Activated naive CD8-positive, alpha-beta T cell treated with anti-CD3 and anti-CD28 coated beads, Interleukin-2, amount 50 U/mL, for 16 hours (primary cell): ENCODE measurements around the gene CDK12.

Experiments used
- DNase-seq: peaks from one replicate; pipeline ENCODE4 v3.0.0-alpha.2; 2020; ENCODE audit warnings: low read depth, low spot score

The CDK12 gene

DNA sequence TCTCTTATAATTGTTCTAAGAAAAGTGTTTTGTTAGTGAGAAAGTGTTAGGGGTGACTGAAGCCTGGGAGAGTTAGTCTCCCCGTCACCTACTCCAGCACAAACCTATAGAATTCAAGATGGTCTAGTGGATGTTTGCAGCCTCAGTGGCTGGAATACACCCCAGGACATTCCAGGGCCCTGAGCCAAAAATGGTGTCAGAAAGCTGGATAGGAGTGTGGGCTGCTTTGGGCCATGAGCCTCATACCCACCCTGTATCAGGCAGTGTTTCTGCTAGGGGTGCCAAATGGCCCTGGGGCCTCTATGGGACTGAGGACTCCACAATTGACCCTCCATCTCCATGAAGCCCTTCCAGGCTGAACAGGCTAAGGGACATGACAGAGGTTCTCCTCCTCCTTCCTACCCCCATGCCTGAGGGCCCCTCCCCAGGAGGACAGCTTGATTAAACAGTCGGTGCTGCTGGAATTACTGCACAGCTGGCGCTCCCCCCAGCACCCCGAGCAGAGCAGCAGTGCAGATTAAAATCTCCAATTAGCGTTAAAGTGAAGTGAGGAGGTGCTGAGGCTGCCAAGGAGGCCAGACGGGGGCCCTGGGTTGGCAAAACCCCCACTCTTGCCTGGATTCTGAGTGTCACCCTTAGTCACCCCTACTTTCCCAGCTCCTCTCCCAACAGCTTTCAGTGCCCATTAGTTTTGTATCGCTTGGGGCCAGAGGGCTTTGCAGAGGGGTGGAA lies 87.4 kb downstream of the CDK12 start:
- no peak for DNase-seq

DNA sequence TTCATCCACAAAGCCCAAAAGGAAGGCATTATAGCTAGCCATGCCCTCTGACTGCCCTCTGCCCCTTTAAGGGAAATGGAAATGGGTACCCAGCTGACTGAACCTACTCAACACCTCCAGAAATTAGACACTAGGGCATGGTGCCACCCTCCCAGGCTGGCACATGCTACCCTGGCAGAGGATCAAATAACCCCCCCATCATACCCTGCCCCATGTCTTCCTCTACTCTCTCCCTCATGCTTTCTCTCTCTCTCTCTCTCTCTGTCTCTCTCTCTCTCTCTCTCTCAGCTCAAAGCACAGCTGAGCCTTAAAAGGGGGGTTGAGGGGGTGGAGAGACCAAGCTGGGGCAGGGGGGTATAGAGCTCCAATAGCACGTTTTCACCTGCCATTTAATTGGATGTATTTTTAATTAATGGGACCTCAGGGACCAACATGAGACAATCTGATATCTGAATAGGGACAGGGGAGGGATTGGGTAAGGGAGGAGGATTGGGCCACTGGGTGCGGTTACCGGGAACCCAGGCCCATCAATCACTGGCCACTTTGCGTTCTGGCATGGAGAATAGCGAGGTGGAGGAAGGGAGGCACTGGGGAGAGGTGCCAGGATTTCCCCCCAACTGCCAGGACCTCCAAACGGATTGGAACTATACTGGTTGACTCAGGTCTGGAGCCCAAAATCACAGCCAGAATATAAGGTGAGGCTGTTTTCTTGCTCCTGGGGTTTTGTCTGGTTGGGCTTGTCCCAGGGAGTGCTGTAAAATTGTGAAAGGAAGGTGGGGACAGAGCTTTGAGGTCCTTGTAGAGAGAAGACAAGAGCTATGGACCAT lies 88.7 kb downstream of the CDK12 start:
- DNase-seq, result no peak

DNA sequence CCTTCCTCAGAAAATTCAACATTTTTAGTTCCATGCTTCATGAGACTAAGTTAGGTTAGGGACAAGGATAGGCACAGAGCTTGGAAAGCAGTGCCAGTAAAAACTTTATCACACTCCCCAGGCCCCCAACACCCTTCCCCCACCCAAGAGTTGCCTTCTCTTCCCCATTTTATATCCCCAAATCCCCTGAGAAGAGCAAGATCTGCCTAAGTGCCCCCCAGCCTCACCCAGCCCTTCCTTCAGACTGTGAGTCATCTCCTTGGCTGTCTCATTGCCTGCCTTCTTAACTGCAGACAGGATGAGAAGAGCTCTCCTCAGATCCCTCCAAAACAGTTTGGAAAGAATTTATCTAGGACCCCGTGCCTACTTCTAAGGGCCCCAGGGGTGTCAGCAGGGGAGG lies 90.6 kb downstream of the CDK12 start:
- no peak for DNase-seq

DNA sequence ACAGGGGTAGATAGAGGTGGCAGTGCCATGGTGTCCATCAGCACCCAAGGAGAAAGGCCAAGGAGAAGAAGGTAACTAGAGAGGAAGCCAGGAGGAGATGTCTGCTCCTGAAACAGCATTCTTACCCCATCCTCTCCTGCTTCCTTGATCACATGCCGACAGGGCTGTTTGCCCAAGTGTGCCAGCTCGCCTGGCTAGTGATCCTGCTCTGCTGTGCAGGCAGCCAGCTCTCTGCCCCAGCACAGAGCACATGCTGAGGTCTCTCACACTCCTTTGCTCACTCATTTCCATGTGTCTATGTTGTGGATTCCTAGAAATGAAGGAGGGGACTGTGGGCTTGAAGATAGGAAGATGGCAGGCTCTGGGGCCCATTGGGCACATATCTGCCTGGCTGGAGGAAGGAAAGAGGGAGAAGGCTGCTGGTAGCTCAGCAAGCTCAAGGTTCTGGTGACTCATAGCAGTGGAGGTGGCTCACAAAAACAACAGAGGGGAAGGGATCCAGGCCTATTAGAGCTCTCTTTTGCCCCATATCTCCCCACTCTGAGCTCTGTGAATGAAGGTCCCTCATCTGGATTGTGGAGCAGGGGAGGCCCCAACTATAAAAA lies 92.2 kb downstream of the CDK12 start:
- DNase-seq, result no peak

DNA sequence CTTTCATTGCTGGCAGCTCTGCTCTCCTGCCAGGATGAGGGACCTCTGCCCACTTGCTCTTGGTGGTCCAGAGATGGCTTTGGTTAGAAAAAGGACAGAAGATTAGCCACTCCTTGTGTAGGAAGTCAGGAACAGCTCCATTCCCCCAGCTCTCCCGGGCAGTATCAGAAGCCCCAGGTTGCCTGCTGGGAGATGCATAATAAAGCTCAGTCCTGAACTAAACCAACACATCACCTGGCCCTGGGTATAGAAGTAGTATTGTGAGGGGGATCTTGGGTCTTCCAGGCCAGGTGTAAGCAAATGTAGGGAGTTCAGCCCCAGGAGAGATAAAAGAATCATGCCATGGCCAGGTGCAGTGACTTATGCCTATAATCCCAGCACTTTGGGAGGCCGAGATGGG lies 94.1 kb downstream of the CDK12 start:
- no peak for DNase-seq

DNA sequence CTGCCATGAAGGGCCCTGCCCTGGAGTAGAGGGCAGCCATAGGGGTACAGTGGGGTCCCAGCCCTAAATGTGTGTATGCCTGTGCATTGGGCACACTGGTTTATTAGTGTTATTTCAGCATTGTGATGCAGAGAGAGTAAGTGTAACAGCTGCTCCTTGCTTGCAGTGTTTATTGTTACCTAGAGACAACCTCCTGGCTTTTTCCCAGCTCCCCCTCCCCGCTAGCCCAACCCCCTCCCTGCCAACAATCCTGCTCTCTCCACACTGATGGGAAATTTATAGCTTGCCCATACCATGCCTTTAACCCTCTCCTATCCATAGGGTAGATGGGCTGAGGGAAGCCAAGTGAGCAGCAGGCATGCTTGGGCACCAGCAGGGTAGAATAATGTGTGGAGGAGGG lies 95.1 kb downstream of the CDK12 start:
- no peak for DNase-seq

DNA sequence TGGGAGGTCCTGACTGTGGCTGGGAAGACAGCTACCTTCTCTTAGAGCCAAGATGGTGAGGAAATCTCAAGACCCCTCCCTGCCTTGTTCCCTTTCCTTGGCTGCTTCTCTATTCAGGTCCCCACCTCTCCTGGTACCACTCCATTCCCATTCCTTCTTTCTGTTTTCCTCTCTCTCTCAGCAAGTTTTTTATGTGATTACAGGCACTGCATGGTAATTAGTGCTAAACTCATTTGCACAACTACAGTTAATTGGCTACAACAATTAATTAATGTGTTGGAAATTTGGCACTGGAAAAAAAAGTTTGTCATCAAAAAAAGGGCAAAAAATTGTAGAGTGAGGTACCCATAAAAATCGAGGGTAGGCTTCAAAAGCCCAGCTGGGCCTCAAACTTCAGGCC lies 101.1 kb downstream of the CDK12 start:
- no peak for DNase-seq

DNA sequence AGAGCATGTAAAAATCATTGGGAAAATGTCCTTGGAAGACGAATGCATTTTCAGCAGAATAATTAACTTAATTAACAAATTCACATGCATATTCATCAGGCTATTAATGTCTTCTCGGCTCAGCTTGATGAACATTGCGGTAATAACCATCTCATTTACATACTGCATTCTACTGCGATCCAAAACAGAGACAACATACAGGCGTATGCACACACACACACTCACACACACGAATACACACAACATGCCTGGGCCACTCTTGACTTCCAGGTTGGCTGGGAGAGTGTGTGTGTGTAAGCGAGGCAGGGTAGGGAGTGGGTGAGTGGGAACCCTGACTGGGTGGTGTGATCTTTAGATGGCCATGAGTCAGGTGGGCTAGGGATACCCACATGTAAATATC lies 101.7 kb downstream of the CDK12 start:
- no peak for DNase-seq

DNA sequence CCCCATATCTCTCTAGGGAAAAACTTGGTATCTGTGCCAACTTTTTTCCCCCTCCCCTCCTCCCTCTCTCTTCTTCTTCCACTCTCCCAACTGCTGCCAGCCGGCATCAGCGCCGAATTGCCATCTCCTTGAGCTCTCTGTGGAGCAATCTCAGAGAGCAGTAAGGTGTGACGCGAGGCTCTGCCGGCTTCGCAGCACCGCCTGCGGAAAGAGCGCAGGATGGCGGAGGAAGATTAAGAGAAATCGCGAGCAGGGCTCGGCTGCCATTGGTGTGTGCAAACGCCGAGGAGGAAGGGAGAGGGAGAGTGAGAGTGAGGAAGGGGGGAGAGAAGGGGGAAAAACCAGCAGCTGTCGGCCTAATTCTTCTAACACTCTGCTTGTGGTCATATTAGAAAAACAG lies 102.2 kb downstream of the CDK12 start:
- no peak for DNase-seq

DNA sequence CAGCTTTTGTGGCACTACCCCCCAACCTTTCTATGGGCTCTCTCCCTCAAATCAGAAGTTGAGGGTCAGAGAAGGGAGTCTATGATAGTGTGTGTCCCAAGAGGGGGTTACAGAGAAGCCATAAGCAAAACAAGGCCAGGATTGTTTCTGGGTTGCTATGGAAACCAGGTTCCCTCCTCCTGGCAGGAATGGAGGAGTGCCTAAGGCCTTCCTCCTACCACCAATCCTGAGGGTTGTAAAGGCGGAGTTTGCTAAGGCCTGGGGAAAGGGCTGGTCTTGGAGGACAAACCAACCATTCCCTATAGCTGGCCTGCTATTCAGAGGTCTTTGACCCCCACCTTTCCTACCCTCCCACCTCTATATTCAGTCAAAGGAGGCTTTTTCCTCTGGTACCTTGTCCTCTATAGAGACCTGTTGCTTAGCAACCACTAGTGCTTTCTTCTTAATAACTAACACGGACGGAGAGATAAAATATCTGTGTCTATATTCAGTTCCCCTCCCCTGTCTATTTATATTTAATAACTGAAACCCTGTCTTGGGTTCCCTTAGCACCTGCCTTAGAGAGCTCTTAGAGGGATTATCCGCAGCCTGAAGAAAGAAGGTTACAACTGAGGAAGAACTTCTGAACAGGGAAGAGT lies 103.0 kb downstream of the CDK12 start:
- no peak for DNase-seq

DNA sequence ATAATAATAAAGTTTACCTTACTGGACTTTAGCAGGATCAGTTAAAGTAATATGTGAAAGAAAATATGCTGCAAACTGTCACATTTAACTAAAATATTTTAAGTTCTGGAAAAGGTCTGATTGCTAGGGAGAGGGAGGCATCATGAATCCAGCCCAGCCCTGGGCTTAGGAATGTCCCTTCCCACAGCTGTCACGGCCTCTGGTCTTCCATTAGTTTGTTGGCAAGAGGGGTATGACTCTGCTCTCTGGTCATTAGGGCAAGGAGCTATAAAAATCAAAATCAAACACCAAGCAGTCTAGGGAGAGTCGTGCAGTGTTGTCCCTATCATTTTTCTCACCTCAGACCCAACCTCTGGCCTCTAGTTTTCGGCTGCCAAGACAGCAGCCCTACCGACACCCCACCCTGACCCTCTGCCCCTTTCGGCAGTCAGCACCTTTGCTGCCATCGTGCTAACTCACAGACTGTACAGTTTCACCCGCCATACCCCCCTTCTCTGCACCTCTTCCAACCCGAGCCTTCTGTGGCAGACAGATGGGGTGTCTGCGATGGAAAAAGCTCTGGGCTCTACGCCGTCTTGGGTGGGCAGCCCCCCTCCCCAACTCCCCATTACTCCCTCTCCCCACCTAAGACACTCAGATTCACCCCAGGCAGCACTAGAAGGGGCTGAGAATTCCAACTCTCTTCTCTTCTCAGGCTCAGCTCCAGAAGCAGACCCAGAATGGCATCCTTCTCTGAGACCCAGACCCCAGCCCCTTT lies 105.0 kb downstream of the CDK12 start:
- DNase-seq, result no peak

DNA sequence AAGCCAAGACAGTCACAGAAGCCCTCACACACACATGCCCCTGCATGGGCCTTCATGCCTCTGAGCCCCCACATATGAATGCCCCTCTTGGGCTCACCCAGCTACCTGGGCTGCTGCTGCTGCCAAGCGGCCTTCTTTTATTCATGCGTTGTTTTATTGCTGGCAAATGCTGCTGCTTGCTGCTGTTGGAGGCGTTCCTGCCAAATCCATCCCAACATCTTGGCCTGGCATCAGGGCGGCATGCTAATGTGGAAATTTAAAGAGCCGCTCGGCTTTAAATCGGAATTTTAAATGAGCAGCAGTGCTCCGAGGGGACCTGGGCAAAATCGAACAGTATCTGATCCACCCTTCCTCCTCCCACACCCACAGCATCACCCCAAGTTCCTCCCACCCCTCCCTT lies 107.4 kb downstream of the CDK12 start:
- no peak for DNase-seq

DNA sequence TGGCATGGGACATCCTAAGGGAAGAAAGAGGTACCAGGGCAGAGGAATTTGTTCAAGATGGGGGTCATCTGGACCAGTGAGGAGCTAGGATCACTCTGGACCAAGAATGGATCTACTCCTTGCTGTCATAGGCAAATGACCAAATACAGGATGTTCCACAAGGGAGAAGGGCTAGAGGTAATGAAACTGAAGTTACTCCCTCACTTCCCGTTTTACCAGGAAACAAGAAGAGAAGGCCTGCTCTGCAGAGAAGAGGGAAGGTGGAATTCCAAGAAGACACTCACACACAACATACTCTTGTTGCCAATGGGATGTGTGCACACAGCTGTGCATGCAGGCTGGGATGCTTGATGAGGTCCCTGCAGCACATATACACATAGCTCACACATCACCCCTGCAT lies 107.8 kb downstream of the CDK12 start:
- DNase-seq, result no peak

DNA sequence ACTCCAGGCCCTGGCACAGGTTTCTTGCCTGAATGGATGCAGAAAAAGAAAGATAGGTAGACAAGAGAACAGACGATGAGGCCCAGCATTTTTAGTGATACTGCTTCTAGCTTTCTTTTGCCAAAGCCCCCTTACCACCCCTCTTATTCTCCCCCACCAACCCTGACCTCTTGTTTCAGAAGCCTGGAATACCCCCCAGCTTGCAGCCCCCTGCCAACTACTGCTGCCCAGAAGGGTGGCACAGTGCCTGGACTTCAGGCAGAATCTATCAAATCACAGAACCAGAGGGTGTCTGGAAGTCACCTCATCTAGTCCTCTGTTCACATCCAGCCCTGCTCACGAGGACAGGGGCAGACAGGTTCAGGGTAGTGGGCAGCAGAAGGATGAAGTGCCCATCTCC lies 110.8 kb downstream of the CDK12 start:
- DNase-seq, result no peak

DNA sequence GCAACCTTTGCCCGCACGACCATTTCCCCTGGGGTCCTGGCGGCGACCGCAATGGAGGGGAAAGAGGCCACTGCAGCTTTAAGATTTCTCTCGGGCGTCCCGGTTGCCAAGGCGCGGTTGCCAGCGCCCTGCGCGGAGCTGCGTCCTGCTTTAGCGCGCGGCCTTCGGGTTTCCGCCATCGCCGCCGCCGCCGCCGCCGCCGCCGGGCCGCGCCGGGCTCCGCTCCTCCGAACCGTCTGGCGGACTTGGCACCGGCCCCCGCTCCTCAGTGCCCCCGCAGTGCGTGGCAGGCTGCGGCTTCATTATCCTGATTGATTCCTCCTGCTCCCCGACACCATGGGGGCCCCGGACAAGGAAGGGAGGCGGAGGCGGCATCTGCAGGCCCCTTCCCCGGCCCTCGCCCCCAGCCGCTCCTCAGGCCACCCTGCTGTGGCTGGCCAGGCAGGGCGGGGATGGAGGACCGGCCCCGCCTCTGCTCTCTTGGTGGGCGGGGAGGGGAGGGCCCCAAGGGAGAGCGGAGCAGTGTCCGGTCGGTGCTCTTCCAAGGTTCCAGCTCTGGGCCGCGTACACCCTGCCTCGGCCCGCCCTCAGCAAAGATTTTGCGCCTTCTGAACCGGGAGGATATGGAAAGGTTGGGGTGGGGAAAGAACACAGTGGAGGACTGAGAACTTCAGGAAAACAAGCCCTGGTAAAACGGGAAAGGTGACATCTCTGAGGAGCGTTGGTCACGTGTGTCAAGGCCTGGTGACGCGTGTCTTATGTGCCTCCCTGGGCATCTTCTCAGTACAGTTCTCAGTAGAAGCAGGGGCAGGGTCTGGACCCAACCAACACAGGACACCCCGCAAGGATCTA lies 112.4 kb downstream of the CDK12 start:
- DNase-seq, result no peak

DNA sequence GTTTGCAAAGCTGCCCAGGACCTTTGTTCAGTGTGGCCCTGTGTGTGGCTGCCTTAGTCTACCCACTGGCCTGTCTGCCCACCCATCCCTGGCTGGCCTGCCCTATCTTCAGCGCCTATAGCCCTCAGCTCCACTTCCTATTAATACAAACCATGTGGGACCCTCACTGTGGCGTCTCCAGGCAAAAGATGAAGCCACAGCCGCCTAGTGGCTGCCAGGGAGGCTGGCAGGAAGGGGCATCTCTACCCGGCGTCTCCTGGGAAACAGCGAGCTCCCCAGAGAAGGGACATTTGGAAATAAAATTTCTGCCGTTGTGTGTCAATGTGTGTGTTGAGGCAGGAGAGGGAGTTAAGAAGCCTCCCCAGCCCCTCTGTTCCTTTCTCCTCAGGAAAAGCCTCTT lies 114.9 kb downstream of the CDK12 start:
- no peak for DNase-seq

DNA sequence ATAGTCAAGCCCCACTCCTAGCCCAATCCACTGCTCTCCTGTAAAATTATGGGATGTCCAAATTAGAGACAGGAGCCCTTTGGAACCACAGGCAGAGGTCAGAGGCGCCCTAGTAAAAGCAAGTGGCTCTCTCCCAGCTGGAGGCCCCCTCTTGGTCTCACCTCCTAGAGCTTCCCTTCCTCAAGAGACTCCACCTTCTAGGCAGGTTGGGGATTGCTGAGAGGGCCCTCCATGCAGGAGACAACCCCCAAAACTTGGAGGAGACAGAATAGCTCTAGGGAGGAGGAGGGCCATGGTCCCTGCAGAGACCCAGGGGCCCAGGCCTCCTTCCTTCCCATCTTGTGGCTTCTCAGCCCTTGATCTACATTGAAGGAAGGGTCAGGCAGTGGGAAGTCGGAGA lies 117.0 kb downstream of the CDK12 start:
- DNase-seq, result no peak

DNA sequence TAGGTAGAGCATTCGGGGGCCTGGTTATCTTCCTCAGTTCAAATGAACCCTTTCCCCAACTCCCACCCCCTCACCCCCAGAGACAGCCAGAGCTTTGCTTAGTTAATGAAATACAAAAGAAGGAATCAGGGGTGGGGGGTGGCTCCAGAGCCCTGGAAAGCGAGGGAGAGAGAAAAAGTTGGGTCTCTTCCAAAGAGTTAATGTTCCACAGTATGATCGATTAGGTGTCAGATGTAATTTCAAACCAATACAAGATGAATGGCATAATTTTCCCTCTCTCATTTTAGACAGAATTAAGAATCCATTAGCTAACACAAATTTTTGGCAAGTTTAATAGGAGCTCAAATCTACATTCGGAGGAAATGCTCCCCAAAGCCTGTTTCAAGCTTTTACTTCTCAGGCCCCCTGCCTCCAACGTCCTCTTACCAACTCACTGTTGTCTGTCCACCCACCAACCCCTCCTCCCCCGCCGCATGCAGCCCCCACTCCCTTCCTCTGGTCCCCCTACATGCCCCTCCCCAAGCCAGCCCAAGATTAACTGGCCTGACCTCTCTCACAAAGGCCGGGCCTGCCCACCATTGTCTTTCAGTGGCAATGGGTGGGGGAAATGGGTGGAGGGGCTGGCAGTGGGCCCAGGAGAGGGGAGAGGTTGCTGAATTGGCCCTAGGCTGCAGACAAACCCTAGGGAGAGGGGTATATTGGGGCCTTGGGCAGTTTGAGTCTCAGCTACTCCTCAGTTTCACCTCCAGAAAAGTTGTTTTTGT lies 118.2 kb downstream of the CDK12 start:
- no peak for DNase-seq

DNA sequence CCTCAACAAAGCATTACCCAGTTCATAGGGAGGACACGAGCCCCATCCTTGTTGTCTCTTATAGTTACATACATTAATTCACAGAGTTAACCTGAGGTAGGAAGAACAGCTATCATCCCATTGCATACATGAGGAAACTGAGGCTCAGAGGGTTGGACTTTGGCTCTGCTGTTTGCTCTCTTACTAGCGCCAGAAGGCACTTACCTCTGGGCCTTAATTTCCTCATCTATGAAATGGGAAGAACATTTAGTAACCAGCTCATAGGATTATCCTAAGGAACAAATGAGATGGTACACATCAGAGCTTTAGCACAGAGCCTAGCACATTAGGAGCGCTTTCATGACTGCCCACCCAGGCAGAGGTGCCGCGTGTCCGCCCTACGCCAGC lies 118.8 kb downstream of the CDK12 start:
- DNase-seq, result no peak
